ENCODE data around the gene SLC25A11. TPM values are rescaled to one million over a fixed set of nuclear protein-coding genes. Genes with fewer than 3 reads are reported as not detected.

The SLC25A11 gene
- total RNA-seq, 3 donors from 2014 or later: 89.7 to 102 (median 98.1) TPM

GRCh38 chr17:4893721-4894560 is 45.9 kb downstream of the SLC25A11 start:
- H3K36me3 Mint-ChIP-seq (ENCODE audit: insufficient read depth): peaks cover 16% of the 10 kb centered on the region
- no peaks in the 10 kb centered on the region for H3K27me3 Mint-ChIP-seq (ENCODE audit: low read depth)
- DNase-seq (no peak), ATAC-seq (no peak)
- H3K4me3 Mint-ChIP-seq: no peak overlapping the region
- H3K4me1 Mint-ChIP-seq (ENCODE audit: low read depth): peaks cover 7% of the 10 kb centered on the region
- H3K9me3 Mint-ChIP-seq: no peaks in the 10 kb centered on the region

- ATAC-seq: no peak
Measured at GRCh38 chr17:4893272-4893671, 46.6 kb downstream of the SLC25A11 start.

GRCh38 chr17:4892499-4893221 is 47.2 kb downstream of the SLC25A11 start:
- Mint-ChIP-seq H3K9me3 (no peaks in the 10 kb centered on the region), H3K36me3 (ENCODE audit: insufficient read depth) (peaks cover 17% of the 10 kb centered on the region), H3K4me1 (ENCODE audit: low read depth) (peaks cover 2% of the 10 kb centered on the region), H3K27me3 (ENCODE audit: low read depth) (no peaks in the 10 kb centered on the region), H3K4me3 (no peak overlapping the region)
- ATAC-seq: no peak
- DNase-seq: no peak

More at GRCh38 chr17:4893272-4893671, 46.6 kb downstream of the SLC25A11 start:
- Mint-ChIP-seq H3K4me1 (ENCODE audit: low read depth) (peaks cover 3% of the 10 kb centered on the region), H3K4me3 (no peak overlapping the region), H3K36me3 (ENCODE audit: insufficient read depth) (peaks cover 17% of the 10 kb centered on the region), H3K27me3 (ENCODE audit: low read depth) (no peaks in the 10 kb centered on the region), H3K9me3 (no peaks in the 10 kb centered on the region)
- DNase-seq: no peak

GRCh38 chr17:4891411-4892410 is 48.1 kb downstream of the SLC25A11 start:
- Mint-ChIP-seq H3K27me3 (ENCODE audit: low read depth) (no peaks in the 10 kb centered on the region), H3K9me3 (no peaks in the 10 kb centered on the region), H3K4me1 (ENCODE audit: low read depth) (peaks cover 2% of the 10 kb centered on the region), H3K36me3 (ENCODE audit: insufficient read depth) (peaks cover 17% of the 10 kb centered on the region), H3K4me3 (no peak overlapping the region)
- ATAC-seq: no peak
- no peak for DNase-seq

- peaks cover 20% of the 10 kb centered on the region for H3K36me3 Mint-ChIP-seq (ENCODE audit: insufficient read depth)
Measured at GRCh38 chr17:4887581-4887980, 52.3 kb downstream of the SLC25A11 start.

More at GRCh38 chr17:4887581-4887980, 52.3 kb downstream of the SLC25A11 start:
- no peaks in the 10 kb centered on the region for H3K9me3 Mint-ChIP-seq
- H3K4me3 Mint-ChIP-seq: no peak overlapping the region
- DNase-seq (no peak), ATAC-seq (no peak)
- peaks cover 2% of the 10 kb centered on the region for H3K4me1 Mint-ChIP-seq (ENCODE audit: low read depth)
- no peaks in the 10 kb centered on the region for H3K27me3 Mint-ChIP-seq (ENCODE audit: low read depth)

Other genes with a start within 250 kb of the SLC25A11 start
- gene PELP1, start 235.9 kb downstream of the SLC25A11 start, total RNA-seq: 100 to 1,000 TPM; 163 to 189 (median 188) TPM
- gene ARRB2, start 229.4 kb downstream of the SLC25A11 start, total RNA-seq: 10 to 100 TPM; 89.7 to 99.4 (median 94.7) TPM
- gene MED11, start 208.6 kb downstream of the SLC25A11 start, total RNA-seq: 10 to 100 TPM; 19.6 to 21.6 (median 20.6) TPM
- under 1 TPM in 1 of 3 donors, not detected in 2; 0.13 TPM for gene ZMYND15, start 200.2 kb downstream of the SLC25A11 start, total RNA-seq
- gene CXCL16, start 200.1 kb downstream of the SLC25A11 start, total RNA-seq: 1 to 10 TPM in 2 of 3 donors, under 1 TPM in 1; 0.76 to 1.5 (median 1.3) TPM
- gene TM4SF5, start 168.2 kb downstream of the SLC25A11 start, total RNA-seq: not detected
- gene VMO1, start 153.7 kb downstream of the SLC25A11 start, total RNA-seq: under 1 TPM in 1 of 3 donors, not detected in 2; 0.33 TPM
- gene GLTPD2, start 151.1 kb downstream of the SLC25A11 start, total RNA-seq: not detected
- gene PSMB6, start 143.9 kb downstream of the SLC25A11 start, total RNA-seq: 100 to 1,000 TPM; 283 to 292 (median 291) TPM
- gene PLD2, start 132.9 kb downstream of the SLC25A11 start, total RNA-seq: 10 to 100 TPM in 1 of 3 donors, 1 to 10 TPM in 2; 6.5 to 12.6 (median 8.9) TPM
- 10 to 100 TPM; 43.3 to 51.5 (median 45.1) TPM for gene MINK1, start 106.7 kb downstream of the SLC25A11 start, total RNA-seq
- gene C17orf107, start 40.5 kb downstream of the SLC25A11 start, total RNA-seq: 1 to 10 TPM; 1.5 to 3.6 (median 2.7) TPM
- under 1 TPM; 0.18 to 0.71 (median 0.35) TPM for gene CHRNE, start 36.9 kb downstream of the SLC25A11 start, total RNA-seq
- gene GP1BA, start 7.8 kb downstream of the SLC25A11 start, total RNA-seq: under 1 TPM; 0.21 to 0.49 (median 0.25) TPM
- gene RNF167, start 222 bp upstream of the SLC25A11 start, total RNA-seq: 100 to 1,000 TPM; 121 to 140 (median 129) TPM
- gene PFN1, start 8.5 kb upstream of the SLC25A11 start, total RNA-seq: 1,000 to 10,000 TPM; 1,652 to 1,716 (median 1,674) TPM
- gene ENO3, start 11.1 kb upstream of the SLC25A11 start, total RNA-seq: 10 to 100 TPM; 25.8 to 26.9 (median 26.0) TPM
- 10 to 100 TPM; 47.7 to 67.4 (median 56.9) TPM for gene SPAG7, start 27.8 kb upstream of the SLC25A11 start, total RNA-seq
- gene CAMTA2, start 47.6 kb upstream of the SLC25A11 start, total RNA-seq: 100 to 1,000 TPM in 2 of 3 donors, 10 to 100 TPM in 1; 87.8 to 141 (median 101) TPM
- gene INCA1, start 57.5 kb upstream of the SLC25A11 start, total RNA-seq: under 1 TPM in 2 of 3 donors, not detected in 1; 0.16 to 0.30 TPM
- gene KIF1C, start 57.9 kb upstream of the SLC25A11 start, total RNA-seq: 10 to 100 TPM; 42.7 to 49.9 (median 49.4) TPM
- gene SLC52A1, start 95.4 kb upstream of the SLC25A11 start, total RNA-seq: under 1 TPM in 1 of 3 donors, not detected in 2; 0.08 TPM
- 1 to 10 TPM; 1.7 to 2.2 (median 1.8) TPM for gene ZFP3, start 138.4 kb upstream of the SLC25A11 start, total RNA-seq
- 10 to 100 TPM; 18.7 to 25.8 (median 21.3) TPM for gene ZNF232, start 171.8 kb upstream of the SLC25A11 start, total RNA-seq
- under 1 TPM in 2 of 3 donors, not detected in 1; 0.08 to 0.23 TPM for gene USP6, start 176.0 kb upstream of the SLC25A11 start, total RNA-seq

Measured in activated T-cell treated with anti-CD3 and anti-CD28 coated beads, Interleukin-2, amount 50 U/mL, for 4 hours (primary cell).